Vagina (tissue), 2 donors: Measurements from ENCODE around the gene TM9SF4. TPM values are rescaled to one million over a fixed set of nuclear protein-coding genes. Genes with fewer than 3 reads are reported as not detected.

ENCODE experiments used
- DNase-seq, 2 donors: peaks; one replicate each; pipeline ENCODE4 v3.0.0-alpha.2; 2017; ENCODE audit errors: extremely low spot score in 2 of 2
- H3K27ac ChIP-seq: fragments of 200-600 bp; sonication (generic); one replicate; pipeline ENCODE4 v1.5.1; 2019
- H3K27me3 ChIP-seq: fragments of 200-600 bp; sonication (generic); one replicate; pipeline ENCODE4 v1.5.1; 2019
- H3K36me3 ChIP-seq, 2 donors: fragments of 200-600 bp; sonication (generic); one replicate each; pipeline ENCODE4 v1.5.1; 2017 to 2019
- H3K4me1 ChIP-seq: fragments of 200-600 bp; sonication (generic); one replicate; pipeline ENCODE4 v1.5.1; 2019
- H3K4me3 ChIP-seq, 2 donors: fragments of 200-600 bp; sonication (generic); 1 replicate in 1 of 2; 2 replicates in 1 of 2; pipeline ENCODE4 v1.5.1; 2016 to 2019
- H3K9me3 ChIP-seq: fragments of 200-600 bp; sonication (generic); one replicate; pipeline ENCODE4 v1.5.1; 2019
- CTCF ChIP-seq, 3 experiments: fragments of 450-650 bp in 2 of 3; fragments of 200-600 bp in 1 of 3; sonication (generic) in 1 of 3; IDR thresholded peaks; one replicate each; pipeline ENCODE4 v1.5.1; 2017 to 2019; ENCODE audit warnings: antibody characterized with exemption in 3 of 3, mild to moderate bottlenecking in 2 of 3, moderate library complexity in 2 of 3
- POLR2A ChIP-seq, 2 donors: fragments of 450-650 bp; IDR thresholded peaks; one replicate each; pipeline ENCODE4 v1.6.1; 2017; ENCODE audit warnings: antibody characterized with exemption in 2 of 2, mild to moderate bottlenecking in 2 of 2, moderate library complexity in 2 of 2
- POLR2AphosphoS5 ChIP-seq, 2 donors: sonication (generic); formaldehyde crosslinking; IDR thresholded peaks; one replicate each; pipeline ENCODE4 v1.9.0; 2017; ENCODE audit warnings: antibody characterized with exemption in 2 of 2, mild to moderate bottlenecking in 2 of 2, low read depth in 1 of 2; ENCODE audit not compliant: insufficient read depth in 1 of 2
- intact Hi-C: fragments of 100-400 bp; cut with DNase I; formaldehyde crosslinking; loops from one replicate; pipeline ENCODE4 v1.15.1; 2023
- total RNA-seq: library from RNA; depleted of rRNA; stranded (reverse); fragments of >200 nt; gene quantifications from one replicate; pipeline ENCODE4 v1.2.3, GENCODE V29; 2016

Gene TM9SF4
- total RNA-seq, 1 donor from 2014 or later: 32.2 TPM

GRCh38 chr20:32080783-32081182 is 28.7 kb upstream of the TM9SF4 start:
- no peaks in the 10 kb centered on the region for H3K27me3 ChIP-seq
- H3K27ac ChIP-seq: no peak overlapping the region
- DNase-seq: no peak
- H3K4me1 ChIP-seq: no peaks in the 10 kb centered on the region
- no peaks in the 10 kb centered on the region for H3K36me3 ChIP-seq
- TF ChIP-seq POLR2AphosphoS5 (IDR thresholded peaks at IDR 0.05; ENCODE audit: insufficient read depth in 1 of 2, low read depth in 1 of 2): no peak
- no peak for TF ChIP-seq CTCF (IDR thresholded peaks at IDR 0.05)
- TF ChIP-seq POLR2A (IDR thresholded peaks at IDR 0.05): no peak
- no peaks in the 10 kb centered on the region for H3K9me3 ChIP-seq
- intact Hi-C loops: no loop called here
- no peak overlapping the region for H3K4me3 ChIP-seq

GRCh38 chr20:32083469-32083868 is 26.0 kb upstream of the TM9SF4 start:
- H3K27ac ChIP-seq: no peak overlapping the region
- H3K4me1 ChIP-seq: no peaks in the 10 kb centered on the region
- no peaks in the 10 kb centered on the region for H3K27me3 ChIP-seq
- H3K4me3 ChIP-seq: no peak overlapping the region
- no peaks in the 10 kb centered on the region for H3K9me3 ChIP-seq
- H3K36me3 ChIP-seq: no peaks in the 10 kb centered on the region
- intact Hi-C loops: no loop called here
- DNase-seq: no peak
- TF ChIP-seq POLR2AphosphoS5 (IDR thresholded peaks at IDR 0.05; ENCODE audit: insufficient read depth in 1 of 2, low read depth in 1 of 2) (no peak), CTCF (IDR thresholded peaks at IDR 0.05) (no peak), POLR2A (IDR thresholded peaks at IDR 0.05) (no peak)

DNA sequence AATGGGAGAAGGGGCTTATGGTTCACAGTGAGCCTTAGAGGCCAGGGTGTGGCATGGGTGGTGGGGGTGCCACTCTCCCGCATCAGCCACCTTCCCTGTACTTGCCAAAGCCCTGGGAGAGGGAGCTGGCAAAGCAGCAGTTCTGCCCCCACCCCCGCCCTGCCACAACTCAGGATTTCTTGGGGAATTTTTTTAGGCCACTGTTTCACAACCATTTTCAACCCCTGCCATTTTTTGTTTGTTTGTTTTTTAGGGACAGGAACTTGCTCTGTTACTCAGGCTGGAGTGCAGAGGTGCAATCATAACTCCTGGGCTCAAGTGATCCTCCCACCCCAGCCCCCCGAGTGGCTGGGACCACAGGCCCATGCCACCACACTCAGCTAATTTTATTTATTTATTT is 22.4 kb upstream of the TM9SF4 start:
- intact Hi-C loops: no loop called here
- no peaks in the 10 kb centered on the region for H3K36me3 ChIP-seq
- no peaks in the 10 kb centered on the region for H3K27me3 ChIP-seq
- H3K27ac ChIP-seq: no peak overlapping the region
- H3K4me1 ChIP-seq: no peaks in the 10 kb centered on the region
- H3K4me3 ChIP-seq: no peak overlapping the region
- TF ChIP-seq POLR2AphosphoS5 (IDR thresholded peaks at IDR 0.05; ENCODE audit: insufficient read depth in 1 of 2, low read depth in 1 of 2) (no peak), POLR2A (IDR thresholded peaks at IDR 0.05) (no peak), CTCF (IDR thresholded peaks at IDR 0.05) (no peak)
- H3K9me3 ChIP-seq: no peaks in the 10 kb centered on the region
- DNase-seq: no peak

DNA sequence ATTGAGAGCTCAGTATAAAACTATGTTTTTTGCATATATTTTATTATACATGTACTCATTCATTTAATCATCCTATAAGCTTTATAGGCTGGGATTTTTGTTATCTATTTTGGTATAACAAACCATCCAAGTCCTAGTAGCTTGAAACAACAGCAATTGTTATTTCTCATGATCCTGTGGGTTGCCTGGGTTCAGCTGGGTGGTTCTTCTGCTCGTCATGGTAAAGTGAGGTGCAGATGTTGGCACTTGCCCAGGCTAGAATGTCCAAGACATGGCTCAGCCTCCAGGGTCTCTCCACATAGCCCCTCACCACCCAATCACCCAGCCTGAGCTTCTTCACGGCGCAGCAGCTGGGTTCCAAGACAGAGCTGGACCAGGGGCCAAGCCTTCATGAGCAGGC is 20.8 kb upstream of the TM9SF4 start:
- no peak for DNase-seq
- intact Hi-C loops: no loop called here
- H3K4me1 ChIP-seq: no peaks in the 10 kb centered on the region
- H3K27ac ChIP-seq: no peak overlapping the region
- TF ChIP-seq CTCF (IDR thresholded peaks at IDR 0.05): no peak
- TF ChIP-seq POLR2AphosphoS5 (IDR thresholded peaks at IDR 0.05; ENCODE audit: insufficient read depth in 1 of 2, low read depth in 1 of 2): no peak
- TF ChIP-seq POLR2A (IDR thresholded peaks at IDR 0.05): no peak
- H3K4me3 ChIP-seq: no peak overlapping the region
- no peaks in the 10 kb centered on the region for H3K36me3 ChIP-seq
- no peaks in the 10 kb centered on the region for H3K9me3 ChIP-seq
- H3K27me3 ChIP-seq: no peaks in the 10 kb centered on the region

- Histone ChIP-seq H3K4me3 (no peak overlapping the region), H3K36me3 (no peaks in the 10 kb centered on the region), H3K27ac (no peak overlapping the region), H3K9me3 (no peaks in the 10 kb centered on the region), H3K27me3 (no peaks in the 10 kb centered on the region), H3K4me1 (no peaks in the 10 kb centered on the region)
- no peak for DNase-seq
- TF ChIP-seq POLR2AphosphoS5 (IDR thresholded peaks at IDR 0.05; ENCODE audit: insufficient read depth in 1 of 2, low read depth in 1 of 2): no peak
- TF ChIP-seq POLR2A (IDR thresholded peaks at IDR 0.05): no peak
- TF ChIP-seq CTCF (IDR thresholded peaks at IDR 0.05): no peak
- intact Hi-C loops: no loop called here
These were observed 19.7 kb upstream of the TM9SF4 start for GRCh38 chr20:32089637-32090362.
